ENCODE data around the gene STK36. TPM values are rescaled to one million over a fixed set of nuclear protein-coding genes. Genes with fewer than 3 reads are reported as not detected.

STK36 gene
- total RNA-seq, 1 experiment from 2014 or later, result 38.7 TPM

DNA sequence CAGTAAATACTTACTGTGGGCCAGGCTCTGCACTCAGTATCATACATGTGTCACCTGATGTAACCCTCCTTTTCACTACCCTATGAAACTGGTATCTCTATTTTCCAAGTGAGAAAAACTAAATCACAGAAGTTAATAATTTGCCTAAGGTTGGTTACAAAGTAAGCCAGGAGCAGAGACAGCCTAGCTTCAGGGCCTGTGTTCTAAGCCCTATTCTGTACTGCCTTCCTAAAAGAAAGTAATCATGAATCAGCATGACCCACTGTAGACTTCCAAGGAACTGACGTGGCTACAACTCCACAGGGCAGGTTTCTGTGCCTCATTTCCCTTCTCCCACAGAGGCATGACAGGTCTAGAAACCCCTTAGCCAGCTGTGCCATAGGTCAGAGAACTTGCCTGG lies 26.8 kb upstream of the STK36 start:
- Histone ChIP-seq H3K56ac (ENCODE audit: insufficient read length, low read depth, low read length) (no peak overlapping the region), H3K23me2 (ENCODE audit: insufficient read length, low read depth, low read length, poor library complexity, severe bottlenecking) (no peaks in the 10 kb centered on the region), H2BK120ac (ENCODE audit: low read depth, low read length, poor library complexity, severe bottlenecking) (no peak overlapping the region), H3K79me1 (ENCODE audit: insufficient read depth, low read depth, low read length, poor library complexity, severe bottlenecking) (no peaks in the 10 kb centered on the region), H2BK5ac (ENCODE audit: insufficient read length, low read length) (no peak overlapping the region), H3K9ac (ENCODE audit: extremely low read depth, insufficient read length, low read length) (no peak overlapping the region), H2BK20ac (ENCODE audit: low read depth, low read length, poor library complexity, severe bottlenecking) (no peak overlapping the region), H3K18ac (ENCODE audit: insufficient read length, low read depth, low read length) (no peak overlapping the region), H2BK12ac (ENCODE audit: insufficient read length, low read depth, low read length) (no peak overlapping the region), H3K9me3 (ENCODE audit: control insufficient read depth, low read depth, low read length) (no peaks in the 10 kb centered on the region), H3K27me3 (ENCODE audit: insufficient read depth, low read length) (no peaks in the 10 kb centered on the region), H2AFZ (ENCODE audit: low read length) (no peak overlapping the region), H3K23ac (ENCODE audit: insufficient read length, low read depth, low read length) (no peak overlapping the region), H3K4me1 (ENCODE audit: insufficient read depth, low read length) (no peaks in the 10 kb centered on the region), H4K5ac (ENCODE audit: insufficient read length, low read depth, low read length) (no peak overlapping the region), H2AK5ac (ENCODE audit: insufficient read length, low read length) (no peak overlapping the region), H3K79me2 (ENCODE audit: insufficient read depth, low read length) (no peaks in the 10 kb centered on the region), H4K20me1 (ENCODE audit: control insufficient read depth, insufficient read depth, insufficient read length) (no peaks in the 10 kb centered on the region), H3K27ac (ENCODE audit: insufficient read length, low read depth, low read length) (no peak overlapping the region), H4K91ac (ENCODE audit: insufficient read length, low read depth, low read length) (no peak overlapping the region), H3K4me2 (ENCODE audit: insufficient read depth, insufficient read length, low read length) (no peak overlapping the region), H3K4ac (ENCODE audit: low read depth, low read length) (no peak overlapping the region), H3T11ph (ENCODE audit: low read length) (no peak overlapping the region), H2BK15ac (ENCODE audit: low read depth, low read length) (no peak overlapping the region), H3K14ac (ENCODE audit: insufficient read depth, low read length) (no peak overlapping the region), H4K8ac (replicated peaks; ENCODE audit: insufficient read length, low read depth, low read length) (no peak overlapping the region)
- Mint-ChIP-seq H3K27me3 (ENCODE audit: low read depth) (no peaks in the 10 kb centered on the region), H3K4me1 (no peaks in the 10 kb centered on the region), H3K27ac (no peak overlapping the region), H3K4me3 (no peak overlapping the region), H3K9me3 (no peaks in the 10 kb centered on the region), H3K36me3 (ENCODE audit: insufficient read depth in 1 of 3, low read depth in 3 of 3) (peaks cover 40 to 80% (median 79%) of the 10 kb centered on the region in 3 experiments; a peak in 6 of 7 replicates)
- no peak for DNase-seq
- no CpG with 5 or more reads among the region's 1 CpG for WGBS (ENCODE audit: extremely low coverage, insufficient read length, low lambda C conversion rate)
- TF ChIP-seq, protein P1, sequence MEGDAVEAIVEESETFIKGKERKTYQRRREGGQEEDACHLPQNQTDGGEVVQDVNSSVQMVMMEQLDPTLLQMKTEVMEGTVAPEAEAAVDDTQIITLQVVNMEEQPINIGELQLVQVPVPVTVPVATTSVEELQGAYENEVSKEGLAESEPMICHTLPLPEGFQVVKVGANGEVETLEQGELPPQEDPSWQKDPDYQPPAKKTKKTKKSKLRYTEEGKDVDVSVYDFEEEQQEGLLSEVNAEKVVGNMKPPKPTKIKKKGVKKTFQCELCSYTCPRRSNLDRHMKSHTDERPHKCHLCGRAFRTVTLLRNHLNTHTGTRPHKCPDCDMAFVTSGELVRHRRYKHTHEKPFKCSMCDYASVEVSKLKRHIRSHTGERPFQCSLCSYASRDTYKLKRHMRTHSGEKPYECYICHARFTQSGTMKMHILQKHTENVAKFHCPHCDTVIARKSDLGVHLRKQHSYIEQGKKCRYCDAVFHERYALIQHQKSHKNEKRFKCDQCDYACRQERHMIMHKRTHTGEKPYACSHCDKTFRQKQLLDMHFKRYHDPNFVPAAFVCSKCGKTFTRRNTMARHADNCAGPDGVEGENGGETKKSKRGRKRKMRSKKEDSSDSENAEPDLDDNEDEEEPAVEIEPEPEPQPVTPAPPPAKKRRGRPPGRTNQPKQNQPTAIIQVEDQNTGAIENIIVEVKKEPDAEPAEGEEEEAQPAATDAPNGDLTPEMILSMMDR (conservative IDR thresholded peaks at IDR 0.05), result no peak

Measured in H9 (cell line).